Fibroblast of lung (primary cell): ENCODE measurements around the gene RBM20. TPM values are rescaled to one million over a fixed set of nuclear protein-coding genes. Genes with fewer than 3 reads are reported as not detected.

Experiments
- DNase-seq, 2 donors: peaks; one replicate each; pipeline versions ENCODE4 v3.0.0 to v3.0.0-alpha.2; 2010; ENCODE audit warnings: low read depth in 2 of 2
- H2AFZ ChIP-seq: 2 replicates; pipeline ENCODE4 v1.5.1; 2012; ENCODE audit warnings: low read length, control low read depth, inconsistent platforms
- H3K27ac ChIP-seq: 2 replicates; pipeline ENCODE4 v1.5.1; 2011; ENCODE audit warnings: low read length, control low read depth; ENCODE audit not compliant: insufficient read depth
- H3K27me3 ChIP-seq: 2 replicates; pipeline ENCODE4 v1.5.1; 2011; ENCODE audit warnings: mild to moderate bottlenecking, low read length; ENCODE audit not compliant: control insufficient read depth, insufficient read depth
- H3K36me3 ChIP-seq: 2 replicates; pipeline ENCODE4 v1.5.1; 2011; ENCODE audit warnings: low read length; ENCODE audit not compliant: control insufficient read depth, insufficient read depth
- H3K4me1 ChIP-seq: 2 replicates; pipeline ENCODE4 v1.5.1; 2011; ENCODE audit warnings: low read length; ENCODE audit not compliant: control insufficient read depth, insufficient read depth; ENCODE audit errors: extremely low read depth
- H3K4me2 ChIP-seq: 2 replicates; pipeline ENCODE4 v1.5.1; 2011; ENCODE audit warnings: low read length, control low read depth; ENCODE audit not compliant: insufficient read depth; ENCODE audit errors: extremely low read depth
- H3K4me3 ChIP-seq, 4 experiments: fragments of 200-600 bp in 1 of 4; sonication (generic) in 1 of 4; replicated peaks in 1 of 4; 2 replicates each; pipeline ENCODE4 v1.5.1; 2011 to 2016; ENCODE audit warnings: low read length in 4 of 4, low read depth in 3 of 4, mild to moderate bottlenecking in 3 of 4, control low read depth in 2 of 4, inconsistent platforms in 1 of 4, mixed read lengths in 1 of 4; ENCODE audit not compliant: insufficient read depth in 1 of 4; ENCODE audit errors: control extremely low read depth in 1 of 4
- H3K79me2 ChIP-seq: 2 replicates; pipeline ENCODE4 v1.5.1; 2012; ENCODE audit warnings: mild to moderate bottlenecking, low read length, inconsistent platforms; ENCODE audit not compliant: control insufficient read depth, insufficient read depth
- H3K9ac ChIP-seq: 2 replicates; pipeline ENCODE4 v1.5.1; 2011; ENCODE audit warnings: mild to moderate bottlenecking, low read length, control low read depth; ENCODE audit not compliant: insufficient read depth
- H3K9me3 ChIP-seq: 2 replicates; pipeline ENCODE4 v1.5.1; 2012; ENCODE audit warnings: low read depth, low read length; ENCODE audit not compliant: control insufficient read depth, insufficient read depth
- H4K20me1 ChIP-seq: 2 replicates; pipeline ENCODE4 v1.5.1; 2011; ENCODE audit warnings: low read length; ENCODE audit not compliant: control insufficient read depth, insufficient read depth; ENCODE audit errors: extremely low read depth
- EZH2 ChIP-seq: IDR thresholded peaks from 2 replicates; pipeline ENCODE4 v1.5.1; 2012; ENCODE audit warnings: low read length, control low read depth, mild to moderate bottlenecking; ENCODE audit errors: missing control alignments
- polyA plus RNA-seq, 2 donors: library from polyadenylated mRNA; depleted of rRNA in 1 of 2; stranded (reverse) in 1 of 2; unstranded in 1 of 2; fragments of >200 nt; gene quantifications; 2 replicates each; pipeline ENCODE4 v1.2.1, GENCODE V29; 2011 to 2012; ENCODE audit warnings: missing spikeins in 1 of 2
- total RNA-seq: library from RNA; depleted of rRNA; stranded (reverse); fragments of >200 nt; gene quantifications from 2 replicates; pipeline ENCODE4 v1.2.1, GENCODE V29; 2014
- TF ChIP-seq, protein P1 (sequence below), 2 donors: IDR thresholded peaks in 1 of 2; conservative IDR thresholded peaks in 1 of 2; 1 replicate in 1 of 2; 2 replicates in 1 of 2; pipeline ENCODE4 v1.5.1; 2011 to 2012; ENCODE audit warnings: low read length in 2 of 2, control low read depth in 1 of 2, inconsistent platforms in 1 of 2, low read depth in 1 of 2, mild to moderate bottlenecking in 1 of 2

RBM20 gene
- total and polyA plus RNA-seq, 2 donors (not counting 1 experiment from before 2014, with no cell fraction given), result under 0.01 to 0.05 TPM

DNA sequence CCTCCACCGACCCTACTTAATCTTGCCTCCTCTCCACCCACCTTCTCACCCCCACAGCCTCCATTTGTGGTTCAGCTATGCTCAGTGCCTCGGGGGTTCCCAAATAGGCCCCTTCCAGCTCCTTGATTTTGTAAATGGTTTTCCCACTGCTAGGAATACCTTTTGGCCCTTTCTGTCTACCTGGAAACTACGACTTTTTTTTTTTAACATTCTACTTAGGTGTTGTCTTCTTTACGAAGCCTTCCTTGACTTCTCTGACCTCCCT lies 200.4 kb downstream of the RBM20 start:
- H3K4me2 ChIP-seq, result no peak overlapping the region
- H3K9me3 ChIP-seq, result no peaks in the 10 kb centered on the region
- H3K27me3 ChIP-seq, result no peaks in the 10 kb centered on the region
- no peaks in the 10 kb centered on the region for H4K20me1 ChIP-seq
- no peak overlapping the region for H2AFZ ChIP-seq
- H3K27ac ChIP-seq, result no peak overlapping the region
- no peaks in the 10 kb centered on the region for H3K4me1 ChIP-seq
- H3K4me3 ChIP-seq, result no peak overlapping the region
- H3K9ac ChIP-seq, result no peak overlapping the region
- no peak for DNase-seq
- no peaks in the 10 kb centered on the region for H3K36me3 ChIP-seq
- TF ChIP-seq, protein P1, sequence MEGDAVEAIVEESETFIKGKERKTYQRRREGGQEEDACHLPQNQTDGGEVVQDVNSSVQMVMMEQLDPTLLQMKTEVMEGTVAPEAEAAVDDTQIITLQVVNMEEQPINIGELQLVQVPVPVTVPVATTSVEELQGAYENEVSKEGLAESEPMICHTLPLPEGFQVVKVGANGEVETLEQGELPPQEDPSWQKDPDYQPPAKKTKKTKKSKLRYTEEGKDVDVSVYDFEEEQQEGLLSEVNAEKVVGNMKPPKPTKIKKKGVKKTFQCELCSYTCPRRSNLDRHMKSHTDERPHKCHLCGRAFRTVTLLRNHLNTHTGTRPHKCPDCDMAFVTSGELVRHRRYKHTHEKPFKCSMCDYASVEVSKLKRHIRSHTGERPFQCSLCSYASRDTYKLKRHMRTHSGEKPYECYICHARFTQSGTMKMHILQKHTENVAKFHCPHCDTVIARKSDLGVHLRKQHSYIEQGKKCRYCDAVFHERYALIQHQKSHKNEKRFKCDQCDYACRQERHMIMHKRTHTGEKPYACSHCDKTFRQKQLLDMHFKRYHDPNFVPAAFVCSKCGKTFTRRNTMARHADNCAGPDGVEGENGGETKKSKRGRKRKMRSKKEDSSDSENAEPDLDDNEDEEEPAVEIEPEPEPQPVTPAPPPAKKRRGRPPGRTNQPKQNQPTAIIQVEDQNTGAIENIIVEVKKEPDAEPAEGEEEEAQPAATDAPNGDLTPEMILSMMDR (conservative IDR thresholded peaks at IDR 0.05 in 1 of 2, IDR thresholded peaks at IDR 0.05 in 1 of 2; ENCODE audit: low read depth in 1 of 2, low read length in 2 of 2), result no peak
- no peak for TF ChIP-seq EZH2
- H3K79me2 ChIP-seq, result no peaks in the 10 kb centered on the region

DNA sequence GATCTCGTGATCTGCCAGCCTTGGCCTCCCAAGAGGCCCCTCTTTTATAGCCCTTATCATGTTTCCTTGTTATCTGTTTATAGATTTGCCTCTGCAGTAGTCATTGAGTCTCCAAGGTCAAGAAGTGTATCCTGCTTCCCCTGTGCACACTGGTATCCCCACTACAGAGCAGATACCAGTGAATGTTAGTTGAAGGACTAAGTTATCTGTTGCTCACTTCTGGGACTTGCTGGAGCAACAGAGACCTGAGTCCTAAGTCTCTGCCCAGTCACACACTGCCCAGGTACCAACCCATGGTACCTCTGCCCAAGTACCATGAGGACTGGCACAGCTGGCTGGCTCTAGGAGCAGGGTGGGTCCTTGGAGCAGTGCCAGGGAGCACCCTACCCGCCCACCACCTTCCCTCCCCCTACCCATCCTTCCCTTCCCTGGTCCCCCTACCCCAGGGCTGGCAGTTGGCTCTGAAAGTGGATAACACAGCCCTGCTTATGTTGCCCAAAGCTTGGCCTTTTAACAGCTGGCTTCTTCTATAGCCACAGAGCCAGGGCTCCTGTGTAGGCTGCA lies 201.1 kb downstream of the RBM20 start:
- Histone ChIP-seq H3K4me3 (no peak overlapping the region), H3K4me2 (no peak overlapping the region), H3K9ac (no peak overlapping the region), H4K20me1 (no peaks in the 10 kb centered on the region), H3K27ac (no peak overlapping the region), H3K9me3 (no peaks in the 10 kb centered on the region), H3K27me3 (no peaks in the 10 kb centered on the region), H3K36me3 (no peaks in the 10 kb centered on the region), H3K4me1 (no peaks in the 10 kb centered on the region), H2AFZ (no peak overlapping the region), H3K79me2 (no peaks in the 10 kb centered on the region)
- DNase-seq, result no peak
- no peak for TF ChIP-seq EZH2
- TF ChIP-seq, protein P1 (conservative IDR thresholded peaks at IDR 0.05 in 1 of 2, IDR thresholded peaks at IDR 0.05 in 1 of 2; ENCODE audit: low read depth in 1 of 2, low read length in 2 of 2), result no peak

DNA sequence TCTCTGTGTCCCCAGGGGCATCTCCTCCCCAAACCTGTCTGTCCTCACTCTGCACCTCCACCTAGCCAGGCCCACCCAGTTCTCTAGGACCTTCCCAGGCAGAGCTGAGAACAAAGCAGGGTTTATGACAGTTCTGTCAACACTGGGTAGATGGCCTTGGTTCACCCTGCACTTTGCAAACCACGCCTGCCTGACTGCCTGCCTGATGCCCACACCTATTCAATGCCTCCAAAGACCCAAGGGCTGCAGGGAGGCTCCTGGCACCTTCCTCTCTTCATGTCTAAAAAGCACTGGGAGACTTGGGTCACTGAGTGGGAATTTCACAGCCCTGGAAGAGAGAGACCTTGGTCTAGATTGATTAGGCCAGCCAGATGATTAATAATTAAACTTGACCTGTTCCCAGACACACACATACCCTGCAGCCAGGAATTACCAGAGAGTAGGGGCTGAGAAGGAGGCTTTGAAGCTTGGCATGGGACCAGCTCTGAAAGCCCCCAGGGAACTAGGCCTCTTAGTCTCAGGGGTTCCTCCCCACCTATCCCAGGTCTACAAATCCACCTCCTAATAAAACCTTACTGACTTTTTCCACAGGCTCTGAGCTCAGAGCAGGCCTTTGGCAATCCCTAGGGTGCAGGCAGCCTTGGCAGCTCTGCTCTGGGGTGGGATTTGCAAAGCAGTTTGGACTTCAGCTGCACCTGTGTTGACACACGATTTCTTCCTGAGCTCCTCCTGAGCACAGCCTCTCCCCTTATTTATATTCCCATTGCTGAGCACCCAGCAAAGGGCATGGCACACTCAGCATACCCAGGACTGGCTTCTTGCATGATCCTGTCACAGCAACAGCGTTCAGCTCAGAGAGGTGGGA lies 201.9 kb downstream of the RBM20 start:
- no peaks in the 10 kb centered on the region for H3K36me3 ChIP-seq
- no peaks in the 10 kb centered on the region for H3K79me2 ChIP-seq
- no peaks in the 10 kb centered on the region for H3K9me3 ChIP-seq
- H3K9ac ChIP-seq, result no peak overlapping the region
- no peak for TF ChIP-seq EZH2
- TF ChIP-seq, protein P1 (conservative IDR thresholded peaks at IDR 0.05 in 1 of 2, IDR thresholded peaks at IDR 0.05 in 1 of 2; ENCODE audit: low read depth in 1 of 2, low read length in 2 of 2), result no peak
- no peak overlapping the region for H2AFZ ChIP-seq
- no peak overlapping the region for H3K27ac ChIP-seq
- DNase-seq, result no peak
- no peak overlapping the region for H3K4me3 ChIP-seq
- no peaks in the 10 kb centered on the region for H4K20me1 ChIP-seq
- no peaks in the 10 kb centered on the region for H3K27me3 ChIP-seq
- no peaks in the 10 kb centered on the region for H3K4me1 ChIP-seq
- no peak overlapping the region for H3K4me2 ChIP-seq
